Measurements from ENCODE around the gene EIF4B.

EIF4B gene

GRCh38 chr12:53047221-53048032, 41.2 kb downstream of the EIF4B start:
- peak; percentile 72 for DNase-seq (ENCODE audit: low read depth)

- DNase-seq (ENCODE audit: low read depth), result peak; percentile 36
Measured at GRCh38 chr12:53048033-53048779, 42.0 kb downstream of the EIF4B start.

GRCh38 chr12:53048780-53049401, 42.6 kb downstream of the EIF4B start:
- peak; percentile 49 for DNase-seq (ENCODE audit: low read depth)

- peak; percentile 70 for DNase-seq (ENCODE audit: low read depth)
Measured at GRCh38 chr12:53049571-53050318, 43.5 kb downstream of the EIF4B start, which contains the start of gene TNS2. Gene TNS2, plus strand, starts transcription at chr12:53050065. Its CDS starts 121 bp downstream, at chr12:53050186.

DNA sequence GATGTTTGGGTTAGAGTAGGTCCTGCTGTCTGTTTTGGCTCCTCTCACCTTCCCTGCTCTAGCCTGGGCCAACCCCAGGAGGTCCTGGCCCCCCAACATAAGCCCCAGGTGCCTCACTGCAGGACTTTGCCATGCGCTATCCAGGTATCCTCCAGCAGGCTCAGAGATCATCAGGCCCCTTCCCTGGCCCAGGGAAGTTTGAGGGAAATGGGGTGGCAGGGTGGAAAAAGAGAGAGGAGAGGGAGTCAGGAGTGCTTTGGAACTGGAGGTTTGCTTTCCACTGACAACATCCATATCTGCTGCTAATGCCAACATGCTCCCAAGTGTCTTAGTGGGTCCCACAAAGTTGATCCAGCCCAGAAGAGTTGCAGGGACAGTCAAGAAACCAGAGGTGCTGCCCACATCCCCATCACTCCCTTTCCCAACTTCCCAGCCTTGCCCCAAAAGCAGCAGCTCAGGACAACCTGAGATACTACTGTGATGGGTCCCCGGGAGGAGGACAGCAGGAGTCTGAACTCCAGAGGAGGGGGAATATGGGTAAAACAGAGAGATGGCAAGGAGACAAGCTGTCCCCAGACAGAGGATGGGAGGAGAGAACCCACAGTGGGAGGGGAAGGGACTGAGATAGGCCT, 44.3 kb downstream of the EIF4B start:
- DNase-seq (ENCODE audit: low read depth), result no peak

- peak; percentile 76 for DNase-seq (ENCODE audit: low read depth)
Measured at GRCh38 chr12:53051058-53051880, 45.0 kb downstream of the EIF4B start.

- no peak for DNase-seq (ENCODE audit: low read depth)
Measured at GRCh38 chr12:53051881-53052412, 45.7 kb downstream of the EIF4B start.

- DNase-seq (ENCODE audit: low read depth), result peak; percentile 51
Measured at GRCh38 chr12:53052419-53053217, 46.4 kb downstream of the EIF4B start.

GRCh38 chr12:53053218-53054111, 47.2 kb downstream of the EIF4B start:
- peak; percentile 36 for DNase-seq (ENCODE audit: low read depth)

GRCh38 chr12:53054112-53054878, 48.0 kb downstream of the EIF4B start:
- DNase-seq (ENCODE audit: low read depth), result peak; percentile 89

DNA sequence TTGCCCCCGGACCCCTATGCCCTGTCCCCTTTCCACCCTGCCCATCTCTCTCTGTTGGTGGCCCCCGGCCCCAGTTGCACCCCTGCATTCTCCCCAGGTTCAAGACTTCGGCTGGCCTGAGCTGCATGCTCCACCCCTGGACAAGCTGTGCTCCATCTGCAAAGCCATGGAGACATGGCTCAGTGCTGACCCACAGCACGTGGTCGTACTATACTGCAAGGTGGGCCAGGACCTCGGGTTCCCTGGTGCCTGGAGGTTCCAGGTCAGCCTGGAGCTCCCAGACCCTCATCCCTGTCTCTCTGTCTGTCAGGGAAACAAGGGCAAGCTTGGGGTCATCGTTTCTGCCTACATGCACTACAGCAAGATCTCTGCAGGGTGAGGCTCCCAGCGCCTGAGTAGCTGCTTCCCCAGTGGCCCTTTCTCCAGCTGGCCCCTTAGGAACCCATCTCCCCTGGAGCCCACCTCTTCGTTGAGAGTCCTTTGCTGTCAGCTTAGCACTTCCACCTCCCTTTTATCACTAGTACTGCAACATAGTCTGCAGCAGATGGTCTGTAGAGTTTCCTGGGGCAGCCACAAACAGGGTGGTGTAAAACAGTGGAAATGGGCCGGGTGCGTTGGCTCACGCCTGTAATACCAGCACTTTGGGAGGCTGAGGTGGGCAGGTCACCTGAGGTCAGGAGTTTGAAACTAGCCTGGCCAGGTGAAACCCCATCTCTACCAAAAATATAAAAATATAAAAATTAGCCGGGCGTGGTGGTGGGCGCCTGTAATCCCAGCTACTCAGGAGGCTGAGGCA, 49.4 kb downstream of the EIF4B start:
- DNase-seq (ENCODE audit: low read depth), result no peak

- no peak for DNase-seq (ENCODE audit: low read depth)
Measured at GRCh38 chr12:53056296-53056695, 50.0 kb downstream of the EIF4B start.

- DNase-seq (ENCODE audit: low read depth), result no peak
Measured at GRCh38 chr12:53056901-53057300, 50.6 kb downstream of the EIF4B start.

- DNase-seq (ENCODE audit: low read depth), result no peak
Measured at GRCh38 chr12:53057816-53058500, 51.7 kb downstream of the EIF4B start.

GRCh38 chr12:53058674-53059433, 52.6 kb downstream of the EIF4B start:
- DNase-seq (ENCODE audit: low read depth), result no peak

Measured in ELR (cell line).